ENCODE results near the gene TMEM245.

Gene TMEM245

DNA sequence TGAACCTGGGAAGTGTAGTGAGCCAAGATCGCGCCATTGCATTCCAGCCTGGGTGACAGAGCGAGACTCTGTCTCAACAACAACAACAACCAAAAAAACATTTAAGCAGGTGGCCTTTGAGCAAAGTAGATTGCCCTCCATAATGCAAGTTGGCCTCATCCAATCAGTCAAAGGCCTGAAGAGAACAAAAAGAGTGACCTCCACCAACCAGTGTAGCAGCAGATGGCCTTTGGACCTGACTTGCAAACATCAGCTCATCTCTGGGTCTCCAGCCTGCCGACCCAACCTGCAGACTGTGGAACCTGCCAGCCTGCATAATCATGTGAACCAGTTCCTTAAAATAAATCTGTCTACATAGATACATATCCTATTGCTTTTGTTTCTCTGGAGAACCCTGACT is 39.8 kb upstream of the TMEM245 start:
- Histone ChIP-seq H3K27ac (ENCODE audit: low read depth in 2 of 2, low read length in 2 of 2) (no peak overlapping the region), H3K27me3 (ENCODE audit: control insufficient read depth in 2 of 2, insufficient read depth in 2 of 2, low read length in 2 of 2) (peaks cover 0 to 2% of the 10 kb centered on the region in 2 donors), H3K9me3 (ENCODE audit: control insufficient read depth in 2 of 2, low read length in 2 of 2) (no peaks in the 10 kb centered on the region), H3K4me3 (ENCODE audit: low read length in 2 of 2) (no peak overlapping the region), H3K9ac (ENCODE audit: low read depth in 1 of 2, low read length in 2 of 2) (no peak overlapping the region), H3K36me3 (ENCODE audit: control insufficient read depth in 2 of 2, insufficient read depth in 2 of 2, low read length in 2 of 2) (no peaks in the 10 kb centered on the region), H3K4me1 (ENCODE audit: control insufficient read depth in 2 of 2, insufficient read depth in 2 of 2, low read length in 2 of 2) (peaks cover 0 to 4% of the 10 kb centered on the region in 2 donors)

DNA sequence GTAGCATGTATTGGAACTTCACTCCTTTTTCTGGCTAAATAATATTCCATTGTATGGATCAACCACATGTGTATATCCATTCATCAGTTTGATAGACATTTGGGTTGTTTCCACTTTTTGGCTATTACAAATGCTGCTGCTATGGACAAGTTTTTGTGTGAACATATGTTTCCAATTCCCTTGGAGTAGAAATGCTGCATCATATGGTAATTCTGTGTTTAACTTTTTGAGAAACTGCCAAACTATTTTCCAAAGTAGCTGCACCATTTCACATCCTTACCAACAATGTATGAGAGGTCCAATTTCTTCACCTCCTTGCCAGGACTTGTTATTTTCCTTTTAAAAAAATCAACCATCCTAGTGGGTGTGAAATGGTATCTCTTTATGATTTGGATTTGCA is 38.9 kb upstream of the TMEM245 start:
- no peak overlapping the region for H3K27ac ChIP-seq (ENCODE audit: low read depth in 2 of 2, low read length in 2 of 2)
- no peaks in the 10 kb centered on the region for H3K36me3 ChIP-seq (ENCODE audit: control insufficient read depth in 2 of 2, insufficient read depth in 2 of 2, low read length in 2 of 2)
- peaks cover 0 to 4% of the 10 kb centered on the region in 2 donors for H3K4me1 ChIP-seq (ENCODE audit: control insufficient read depth in 2 of 2, insufficient read depth in 2 of 2, low read length in 2 of 2)
- H3K4me3 ChIP-seq (ENCODE audit: low read length in 2 of 2): no peak overlapping the region
- H3K9me3 ChIP-seq (ENCODE audit: control insufficient read depth in 2 of 2, low read length in 2 of 2): no peaks in the 10 kb centered on the region
- H3K27me3 ChIP-seq (ENCODE audit: control insufficient read depth in 2 of 2, insufficient read depth in 2 of 2, low read length in 2 of 2): no peaks in the 10 kb centered on the region
- no peak overlapping the region for H3K9ac ChIP-seq (ENCODE audit: low read depth in 1 of 2, low read length in 2 of 2)

DNA sequence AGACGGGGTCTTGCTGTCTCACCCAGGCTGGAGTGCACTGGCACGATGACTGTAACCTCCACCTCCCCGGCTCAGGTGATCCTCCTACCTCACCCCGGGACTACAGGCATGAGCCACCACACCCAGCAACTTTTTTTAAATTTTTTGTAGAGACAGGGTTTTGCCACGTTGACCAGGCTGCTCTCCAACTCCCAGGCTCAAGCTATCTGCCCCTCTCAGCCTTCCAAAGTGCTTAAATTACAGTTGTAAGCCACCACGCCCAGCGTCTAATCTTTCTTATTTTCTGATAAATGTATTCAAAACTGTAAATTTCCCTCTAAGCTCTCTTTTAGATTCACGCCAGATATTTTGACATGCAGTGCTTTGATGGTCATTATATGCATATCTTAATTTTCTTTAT is 37.0 kb upstream of the TMEM245 start:
- Histone ChIP-seq H3K27ac (ENCODE audit: low read depth in 2 of 2, low read length in 2 of 2) (no peak overlapping the region), H3K4me1 (ENCODE audit: control insufficient read depth in 2 of 2, insufficient read depth in 2 of 2, low read length in 2 of 2) (no peaks in the 10 kb centered on the region), H3K9me3 (ENCODE audit: control insufficient read depth in 2 of 2, low read length in 2 of 2) (peaks cover 0 to 3% of the 10 kb centered on the region in 2 donors), H3K36me3 (ENCODE audit: control insufficient read depth in 2 of 2, insufficient read depth in 2 of 2, low read length in 2 of 2) (no peaks in the 10 kb centered on the region), H3K4me3 (ENCODE audit: low read length in 2 of 2) (no peak overlapping the region), H3K27me3 (ENCODE audit: control insufficient read depth in 2 of 2, insufficient read depth in 2 of 2, low read length in 2 of 2) (no peaks in the 10 kb centered on the region), H3K9ac (ENCODE audit: low read depth in 1 of 2, low read length in 2 of 2) (no peak overlapping the region)

DNA sequence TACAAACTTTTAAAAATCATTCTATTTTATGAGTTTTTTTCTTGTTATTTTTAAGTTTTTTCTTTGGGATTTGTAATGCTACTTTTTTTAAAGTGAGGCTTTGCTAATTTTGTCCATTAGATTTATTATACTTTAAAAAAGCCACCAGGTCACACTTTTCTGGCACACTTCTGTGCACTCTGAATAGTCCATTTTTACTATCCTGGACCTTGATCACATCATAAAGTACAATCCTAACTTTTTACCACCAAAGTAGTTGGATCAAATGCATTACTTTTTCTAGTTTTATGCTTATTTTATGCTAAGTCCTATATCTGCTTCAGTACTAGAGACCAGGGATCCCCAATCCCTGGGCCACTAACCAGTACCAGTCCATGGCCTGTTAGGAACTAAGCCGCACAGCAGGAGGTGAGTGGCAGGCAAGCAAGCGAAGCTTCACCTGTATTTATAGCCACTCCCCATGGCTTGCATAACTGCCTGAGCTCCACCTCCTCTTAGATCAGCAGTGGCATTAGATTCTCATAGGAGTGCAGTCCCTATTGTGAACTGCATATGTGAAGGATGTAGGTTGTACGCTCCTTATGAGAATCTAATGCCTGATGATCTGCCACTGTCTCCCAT is 31.3 kb upstream of the TMEM245 start:
- Histone ChIP-seq H3K4me3 (ENCODE audit: low read length in 2 of 2) (peak overlapping the region in 1 of 2 donors; percentile 10), H3K4me1 (ENCODE audit: control insufficient read depth in 2 of 2, insufficient read depth in 2 of 2, low read length in 2 of 2) (peaks cover 0 to 2% of the 10 kb centered on the region in 2 donors), H3K27ac (ENCODE audit: low read depth in 2 of 2, low read length in 2 of 2) (peak overlapping the region in 1 of 2 donors; percentile 64), H3K27me3 (ENCODE audit: control insufficient read depth in 2 of 2, insufficient read depth in 2 of 2, low read length in 2 of 2) (no peaks in the 10 kb centered on the region), H3K36me3 (ENCODE audit: control insufficient read depth in 2 of 2, insufficient read depth in 2 of 2, low read length in 2 of 2) (no peaks in the 10 kb centered on the region), H3K9me3 (ENCODE audit: control insufficient read depth in 2 of 2, low read length in 2 of 2) (peaks cover 0 to 3% of the 10 kb centered on the region in 2 donors), H3K9ac (ENCODE audit: low read depth in 1 of 2, low read length in 2 of 2) (no peak overlapping the region)

DNA sequence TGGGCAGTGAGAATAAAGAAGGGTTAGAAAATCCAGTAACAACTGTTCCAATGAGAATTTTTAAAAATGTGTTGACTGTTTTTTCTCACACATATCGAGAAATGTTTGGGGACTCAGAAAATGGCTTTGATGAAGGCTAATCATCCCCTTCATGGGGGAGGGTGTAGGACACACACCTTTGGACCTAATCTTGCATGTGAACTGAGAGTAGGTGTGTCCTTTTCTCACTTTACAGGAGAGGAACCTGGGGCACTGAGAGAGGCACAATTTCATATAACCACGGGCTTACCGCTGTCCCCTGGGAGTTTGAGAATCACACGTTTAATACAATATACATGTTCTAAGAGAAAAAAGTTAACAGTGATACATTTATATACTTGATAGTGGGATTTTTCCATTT is 30.0 kb upstream of the TMEM245 start:
- H3K4me3 ChIP-seq (ENCODE audit: low read length in 2 of 2): no peak overlapping the region
- peaks cover 0 to 3% of the 10 kb centered on the region in 2 donors for H3K9me3 ChIP-seq (ENCODE audit: control insufficient read depth in 2 of 2, low read length in 2 of 2)
- H3K4me1 ChIP-seq (ENCODE audit: control insufficient read depth in 2 of 2, insufficient read depth in 2 of 2, low read length in 2 of 2): peaks cover 0 to 2% of the 10 kb centered on the region in 2 donors
- H3K36me3 ChIP-seq (ENCODE audit: control insufficient read depth in 2 of 2, insufficient read depth in 2 of 2, low read length in 2 of 2): no peaks in the 10 kb centered on the region
- no peak overlapping the region for H3K9ac ChIP-seq (ENCODE audit: low read depth in 1 of 2, low read length in 2 of 2)
- H3K27me3 ChIP-seq (ENCODE audit: control insufficient read depth in 2 of 2, insufficient read depth in 2 of 2, low read length in 2 of 2): no peaks in the 10 kb centered on the region
- no peak overlapping the region for H3K27ac ChIP-seq (ENCODE audit: low read depth in 2 of 2, low read length in 2 of 2)

DNA sequence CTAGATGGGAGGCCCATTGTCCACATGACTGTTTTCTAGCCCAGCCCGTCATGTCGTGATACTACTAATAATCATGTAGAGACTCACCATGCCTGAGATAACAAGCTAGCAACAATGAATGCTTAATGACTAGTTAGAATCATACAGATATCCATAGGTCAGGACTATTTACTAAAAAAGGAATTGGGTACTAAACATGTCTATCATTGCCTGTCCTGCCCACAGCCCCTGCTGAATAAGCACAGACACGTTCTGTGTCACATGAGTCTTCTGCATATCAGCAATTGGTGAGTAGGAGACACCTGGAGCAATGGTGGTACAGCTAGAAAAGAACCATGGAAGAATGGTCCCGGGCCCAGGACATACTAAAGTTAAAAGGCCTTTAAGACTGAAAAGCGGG is 29.3 kb upstream of the TMEM245 start:
- H3K4me3 ChIP-seq (ENCODE audit: low read length in 2 of 2): no peak overlapping the region
- H3K36me3 ChIP-seq (ENCODE audit: control insufficient read depth in 2 of 2, insufficient read depth in 2 of 2, low read length in 2 of 2): no peaks in the 10 kb centered on the region
- H3K9me3 ChIP-seq (ENCODE audit: control insufficient read depth in 2 of 2, low read length in 2 of 2): peaks cover 0 to 3% of the 10 kb centered on the region in 2 donors
- peaks cover 0 to 2% of the 10 kb centered on the region in 2 donors for H3K4me1 ChIP-seq (ENCODE audit: control insufficient read depth in 2 of 2, insufficient read depth in 2 of 2, low read length in 2 of 2)
- no peak overlapping the region for H3K9ac ChIP-seq (ENCODE audit: low read depth in 1 of 2, low read length in 2 of 2)
- H3K27ac ChIP-seq (ENCODE audit: low read depth in 2 of 2, low read length in 2 of 2): no peak overlapping the region
- H3K27me3 ChIP-seq (ENCODE audit: control insufficient read depth in 2 of 2, insufficient read depth in 2 of 2, low read length in 2 of 2): no peaks in the 10 kb centered on the region

DNA sequence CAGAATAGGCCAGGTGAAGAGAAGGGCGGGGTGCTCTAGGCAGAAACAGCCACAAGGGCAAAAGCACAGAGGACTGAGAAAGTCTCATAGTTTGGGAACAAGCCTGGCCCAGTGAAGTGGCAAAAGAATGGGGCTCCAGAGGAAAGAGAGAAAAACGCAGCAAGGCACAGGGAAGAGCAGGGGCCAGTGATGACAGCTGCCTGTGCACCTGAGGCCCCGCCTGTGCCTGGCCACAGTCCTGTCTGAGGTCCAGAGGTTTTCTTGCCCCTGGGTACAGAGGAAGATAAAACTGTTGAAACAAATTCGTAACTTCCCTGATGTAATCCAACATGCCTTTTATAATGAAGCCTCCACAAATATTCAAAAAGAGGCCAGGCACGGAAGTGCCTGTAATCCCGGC is 25.3 kb upstream of the TMEM245 start:
- Histone ChIP-seq H3K9me3 (ENCODE audit: control insufficient read depth in 2 of 2, low read length in 2 of 2) (no peaks in the 10 kb centered on the region), H3K4me1 (ENCODE audit: control insufficient read depth in 2 of 2, insufficient read depth in 2 of 2, low read length in 2 of 2) (no peaks in the 10 kb centered on the region), H3K36me3 (ENCODE audit: control insufficient read depth in 2 of 2, insufficient read depth in 2 of 2, low read length in 2 of 2) (no peaks in the 10 kb centered on the region), H3K9ac (ENCODE audit: low read depth in 1 of 2, low read length in 2 of 2) (no peak overlapping the region), H3K27me3 (ENCODE audit: control insufficient read depth in 2 of 2, insufficient read depth in 2 of 2, low read length in 2 of 2) (no peaks in the 10 kb centered on the region), H3K27ac (ENCODE audit: low read depth in 2 of 2, low read length in 2 of 2) (no peak overlapping the region), H3K4me3 (ENCODE audit: low read length in 2 of 2) (no peak overlapping the region)

DNA sequence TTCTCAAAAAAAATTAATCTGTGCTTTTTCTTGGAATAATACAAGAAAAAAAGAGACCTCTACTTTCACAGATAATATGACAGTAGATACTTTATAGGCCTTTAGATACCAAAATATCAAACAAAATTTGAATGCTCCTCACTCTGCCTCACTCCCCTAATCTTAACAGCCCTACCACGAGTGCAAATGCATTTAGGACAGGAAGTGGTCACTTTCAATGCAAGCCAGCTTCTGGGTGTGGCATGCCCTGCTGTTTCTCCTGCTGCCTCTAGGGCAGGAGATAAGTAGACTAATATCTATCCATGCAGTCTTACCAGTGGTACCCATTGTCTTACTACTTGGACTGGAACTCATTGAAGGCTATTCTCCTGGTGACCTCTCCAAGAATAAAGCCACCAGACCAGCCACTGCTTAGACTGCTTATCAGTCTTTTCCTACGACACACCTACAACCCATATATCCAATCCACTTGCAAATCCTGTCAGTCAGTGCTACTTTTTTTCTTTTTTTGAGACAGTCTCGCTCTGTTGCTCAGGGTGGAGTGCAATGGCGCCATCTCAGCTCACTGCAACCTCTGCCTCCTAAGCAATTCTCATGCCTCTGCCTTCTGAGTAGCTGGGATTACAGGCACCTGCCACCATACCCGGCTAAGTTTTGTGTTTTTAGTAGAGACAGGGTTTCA is 24.3 kb upstream of the TMEM245 start:
- H3K27ac ChIP-seq (ENCODE audit: low read depth in 2 of 2, low read length in 2 of 2): no peak overlapping the region
- H3K36me3 ChIP-seq (ENCODE audit: control insufficient read depth in 2 of 2, insufficient read depth in 2 of 2, low read length in 2 of 2): no peaks in the 10 kb centered on the region
- H3K9me3 ChIP-seq (ENCODE audit: control insufficient read depth in 2 of 2, low read length in 2 of 2): no peaks in the 10 kb centered on the region
- H3K4me1 ChIP-seq (ENCODE audit: control insufficient read depth in 2 of 2, insufficient read depth in 2 of 2, low read length in 2 of 2): no peaks in the 10 kb centered on the region
- H3K27me3 ChIP-seq (ENCODE audit: control insufficient read depth in 2 of 2, insufficient read depth in 2 of 2, low read length in 2 of 2): no peaks in the 10 kb centered on the region
- no peak overlapping the region for H3K9ac ChIP-seq (ENCODE audit: low read depth in 1 of 2, low read length in 2 of 2)
- no peak overlapping the region for H3K4me3 ChIP-seq (ENCODE audit: low read length in 2 of 2)

DNA sequence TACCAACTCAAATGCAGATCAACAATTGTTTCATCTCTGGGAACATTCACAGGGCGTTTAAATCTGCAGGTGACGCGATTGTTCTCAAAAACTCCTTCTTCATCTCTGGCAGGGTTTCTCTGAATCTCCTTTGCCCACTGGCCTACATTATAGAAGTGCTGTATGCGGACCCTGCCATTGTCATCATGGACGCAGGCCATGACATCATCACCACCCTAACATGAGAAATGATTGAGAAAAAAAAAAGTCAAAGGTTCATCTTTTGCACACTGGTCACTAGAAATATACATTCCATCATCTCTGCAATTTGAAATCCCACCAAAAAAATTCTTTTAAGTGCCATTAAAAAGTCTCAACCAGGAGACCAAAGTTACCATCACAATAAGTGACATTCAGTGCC is 21.6 kb upstream of the TMEM245 start:
- H3K27me3 ChIP-seq (ENCODE audit: control insufficient read depth in 2 of 2, insufficient read depth in 2 of 2, low read length in 2 of 2): no peaks in the 10 kb centered on the region
- no peaks in the 10 kb centered on the region for H3K4me1 ChIP-seq (ENCODE audit: control insufficient read depth in 2 of 2, insufficient read depth in 2 of 2, low read length in 2 of 2)
- H3K9me3 ChIP-seq (ENCODE audit: control insufficient read depth in 2 of 2, low read length in 2 of 2): no peaks in the 10 kb centered on the region
- no peak overlapping the region for H3K9ac ChIP-seq (ENCODE audit: low read depth in 1 of 2, low read length in 2 of 2)
- H3K27ac ChIP-seq (ENCODE audit: low read depth in 2 of 2, low read length in 2 of 2): no peak overlapping the region
- no peak overlapping the region for H3K4me3 ChIP-seq (ENCODE audit: low read length in 2 of 2)
- H3K36me3 ChIP-seq (ENCODE audit: control insufficient read depth in 2 of 2, insufficient read depth in 2 of 2, low read length in 2 of 2): no peaks in the 10 kb centered on the region

DNA sequence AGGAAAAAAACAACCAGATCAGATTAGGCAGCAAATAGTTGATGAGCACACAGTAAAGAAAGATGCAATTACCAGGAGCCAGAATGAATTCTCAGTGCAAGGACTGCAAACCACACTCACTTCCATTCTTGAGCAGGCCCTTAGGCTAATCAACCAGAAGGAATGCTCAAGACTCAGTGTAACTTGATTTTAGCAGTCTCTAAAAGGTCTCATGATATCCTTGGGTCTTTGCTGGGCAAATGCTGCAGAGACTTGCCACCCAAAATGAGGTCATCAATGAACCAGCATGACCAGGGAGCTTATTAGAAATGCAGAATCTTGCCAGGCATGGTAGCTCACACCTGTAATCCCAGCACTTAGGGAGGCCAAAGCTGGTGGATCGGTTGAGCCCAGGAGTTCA is 20.1 kb upstream of the TMEM245 start:
- Histone ChIP-seq H3K9me3 (ENCODE audit: control insufficient read depth in 2 of 2, low read length in 2 of 2) (no peaks in the 10 kb centered on the region), H3K27ac (ENCODE audit: low read depth in 2 of 2, low read length in 2 of 2) (no peak overlapping the region), H3K9ac (ENCODE audit: low read depth in 1 of 2, low read length in 2 of 2) (no peak overlapping the region), H3K4me3 (ENCODE audit: low read length in 2 of 2) (no peak overlapping the region), H3K4me1 (ENCODE audit: control insufficient read depth in 2 of 2, insufficient read depth in 2 of 2, low read length in 2 of 2) (no peaks in the 10 kb centered on the region), H3K27me3 (ENCODE audit: control insufficient read depth in 2 of 2, insufficient read depth in 2 of 2, low read length in 2 of 2) (no peaks in the 10 kb centered on the region), H3K36me3 (ENCODE audit: control insufficient read depth in 2 of 2, insufficient read depth in 2 of 2, low read length in 2 of 2) (no peaks in the 10 kb centered on the region)
